H1 (cell line): ENCODE measurements around the gene BRD2. TPM values are rescaled to one million over a fixed set of nuclear protein-coding genes. Genes with fewer than 3 reads are reported as not detected.

Experiments
- BRCA1 ChIP-seq: IDR thresholded peaks from 2 replicates; pipeline ENCODE4 v1.6.1; 2012; ENCODE audit warnings: low read depth, low read length, improper control_type of control experiment
- CBX5 ChIP-seq: fragments of 300-800, 300-1000 bp; sonication (generic); IDR thresholded peaks from 2 replicates; pipeline ENCODE4 v1.7.1; 2016; ENCODE audit warnings: antibody characterized with exemption, low read length, low read depth
- CHD1 ChIP-seq: IDR thresholded peaks from 2 replicates; pipeline ENCODE4 v1.6.1; 2012; ENCODE audit warnings: low read depth, low read length, improper control_type of control experiment
- CTBP2 ChIP-seq: IDR thresholded peaks from 2 replicates; pipeline ENCODE4 v1.7.0; 2011; ENCODE audit warnings: borderline replicate concordance, mild to moderate bottlenecking, moderate library complexity, mixed read lengths, low read length; ENCODE audit not compliant: insufficient read depth, insufficient read length
- EZH2 ChIP-seq: fragments of 200-600 bp; sonication (generic); IDR thresholded peaks from 2 replicates; pipeline ENCODE4 v1.7.1; 2012; ENCODE audit warnings: low read depth, mild to moderate bottlenecking, moderate library complexity, low read length, inconsistent platforms; ENCODE audit not compliant: severe bottlenecking
- GTF2F1 ChIP-seq: IDR thresholded peaks from 2 replicates; pipeline ENCODE4 v1.6.1; 2012; ENCODE audit warnings: low read depth, low read length, improper control_type of control experiment, borderline replicate concordance
- PHF8 ChIP-seq: fragments of 200-600 bp; sonication (generic); conservative IDR thresholded peaks from 2 replicates; pipeline ENCODE4 v1.7.1; 2012; ENCODE audit warnings: low read depth, mild to moderate bottlenecking, inconsistent platforms, low read length, moderate library complexity
- POU5F1 ChIP-seq: IDR thresholded peaks from 2 replicates; pipeline ENCODE4 v1.6.1; 2011; ENCODE audit warnings: low read depth, mild to moderate bottlenecking, low read length, moderate library complexity
- SP1 ChIP-seq: IDR thresholded peaks from 2 replicates; pipeline ENCODE4 v1.6.1; 2011; ENCODE audit warnings: low read depth, low read length
- ZNF274 ChIP-seq: IDR thresholded peaks from 2 replicates; pipeline ENCODE4 v1.7.0; 2012; ENCODE audit warnings: low read length, borderline replicate concordance; ENCODE audit errors: extremely low read depth
- polyA plus RNA-seq, 7 experiments: library from polyadenylated mRNA; depleted of rRNA in 3 of 7; stranded (reverse) in 5 of 7; unstranded in 2 of 7; fragments of >200 nt in 5 of 7; fragments of 200-250 nt in 2 of 7; gene quantifications; 1 replicate in 5 of 7; 2 replicates in 1 of 7; 4 replicates in 1 of 7; pipeline versions ENCODE4 v1.2.1 to v1.2.3, GENCODE V29; 2011 to 2013; ENCODE audit warnings: missing spikeins in 2 of 7, mixed read lengths in 2 of 7
- total RNA-seq: library from RNA; stranded (reverse); fragmentation: NEBNext Ultra II Directional; extraction: Animal tissue kit (Norgen Biotek cat#: 25700); gene quantifications from 2 replicates; pipeline ENCODE4 v1.2.1, GENCODE V29; 2021
- TF ChIP-seq, protein P1 (sequence below), 3 experiments: IDR thresholded peaks; 1 replicate in 2 of 3; 2 replicates in 1 of 3; pipeline versions ENCODE4 v1.5.1 to v1.6.1; 2011; ENCODE audit warnings: low read length in 3 of 3, mild to moderate bottlenecking in 3 of 3, inconsistent platforms in 2 of 3, low read depth in 1 of 3, moderate library complexity in 1 of 3; ENCODE audit not compliant: insufficient read depth in 1 of 3; ENCODE audit errors: control extremely low read depth in 1 of 3

Gene BRD2
- total and polyA plus RNA-seq, 2 of the 8 experiments (the other 6 are each of a cell fraction or from before 2014, with no cell fraction given): 132 to 185 TPM

DNA sequence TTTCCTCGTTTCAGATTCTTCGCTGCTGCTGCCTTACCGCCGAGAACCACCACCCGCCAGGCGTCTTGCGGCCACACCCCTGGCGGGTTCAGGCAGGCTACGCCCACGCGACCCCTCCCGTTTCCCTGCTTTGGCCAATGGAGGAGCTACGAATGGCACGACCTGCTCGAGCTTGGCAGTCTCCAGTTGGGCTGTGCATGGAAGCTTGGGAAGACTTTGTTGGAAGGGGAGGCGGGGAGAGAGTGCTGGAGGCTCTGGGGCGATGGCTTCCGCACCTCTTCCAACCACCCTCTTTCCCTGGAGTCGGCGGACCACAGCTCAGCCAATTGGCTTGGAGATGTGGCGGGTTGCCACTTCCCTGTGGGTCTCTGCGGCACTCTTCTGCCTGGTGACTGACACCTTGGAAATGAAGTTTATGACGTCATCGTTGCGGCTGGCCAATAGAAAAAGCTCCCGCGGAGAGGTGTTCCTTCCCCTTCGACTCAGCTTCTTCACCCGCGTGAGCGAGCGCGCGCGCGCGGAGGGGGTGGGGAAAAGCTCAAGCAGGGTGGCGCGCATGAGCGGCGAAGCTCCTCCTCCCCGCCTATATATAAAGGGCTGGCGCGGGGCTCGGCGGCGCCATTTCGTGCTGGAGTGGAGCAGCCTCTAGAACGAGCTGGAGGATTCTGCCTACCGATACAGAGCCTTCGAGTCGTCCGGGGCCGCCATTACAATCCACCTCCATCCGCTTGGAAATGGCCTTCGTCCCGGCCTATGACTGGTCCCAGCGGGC lies 3.4 kb downstream of the BRD2 start (continued):
- no peak for TF ChIP-seq ZNF274
- TF ChIP-seq EZH2: no peak
- TF ChIP-seq GTF2F1: peak; percentile 98
- peak; percentile 44 for TF ChIP-seq SP1
- peak; percentile 83 for TF ChIP-seq CTBP2
- TF ChIP-seq CHD1: no peak
- TF ChIP-seq, protein P1, sequence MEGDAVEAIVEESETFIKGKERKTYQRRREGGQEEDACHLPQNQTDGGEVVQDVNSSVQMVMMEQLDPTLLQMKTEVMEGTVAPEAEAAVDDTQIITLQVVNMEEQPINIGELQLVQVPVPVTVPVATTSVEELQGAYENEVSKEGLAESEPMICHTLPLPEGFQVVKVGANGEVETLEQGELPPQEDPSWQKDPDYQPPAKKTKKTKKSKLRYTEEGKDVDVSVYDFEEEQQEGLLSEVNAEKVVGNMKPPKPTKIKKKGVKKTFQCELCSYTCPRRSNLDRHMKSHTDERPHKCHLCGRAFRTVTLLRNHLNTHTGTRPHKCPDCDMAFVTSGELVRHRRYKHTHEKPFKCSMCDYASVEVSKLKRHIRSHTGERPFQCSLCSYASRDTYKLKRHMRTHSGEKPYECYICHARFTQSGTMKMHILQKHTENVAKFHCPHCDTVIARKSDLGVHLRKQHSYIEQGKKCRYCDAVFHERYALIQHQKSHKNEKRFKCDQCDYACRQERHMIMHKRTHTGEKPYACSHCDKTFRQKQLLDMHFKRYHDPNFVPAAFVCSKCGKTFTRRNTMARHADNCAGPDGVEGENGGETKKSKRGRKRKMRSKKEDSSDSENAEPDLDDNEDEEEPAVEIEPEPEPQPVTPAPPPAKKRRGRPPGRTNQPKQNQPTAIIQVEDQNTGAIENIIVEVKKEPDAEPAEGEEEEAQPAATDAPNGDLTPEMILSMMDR (IDR thresholded peaks at IDR 0.05; ENCODE audit: control extremely low read depth in 1 of 3, insufficient read depth in 1 of 3, low read depth in 1 of 3, low read length in 3 of 3): no peak; a peak in 1 of 4 replicates
- TF ChIP-seq POU5F1: no peak
- no peak for TF ChIP-seq BRCA1
- no peak for TF ChIP-seq CBX5
- TF ChIP-seq PHF8: peak; percentile 61
